Calu3 (cell line): ENCODE data around the gene PCDHGB6. TPM values are rescaled to one million over a fixed set of nuclear protein-coding genes. Genes with fewer than 3 reads are reported as not detected.
"Not testable (repeated sequence)": the region's sequence is repeated elsewhere in the genome, so short reads cannot be mapped to it uniquely, and the experiment has no call there.

Experiments used
- BruUV-seq: library from RNA; stranded (reverse); fragments of 400-500 nt; replicated peaks from 2 replicates; lab custom pipeline; 2021; lab: Mats Ljungman, UMichigan
- CTCF ChIA-PET: fragments of 300-600 bp; sonication (Branson Sonifier 250); formaldehyde crosslinking; loops from one replicate; lab custom pipeline; 2022; ENCODE audit warnings: antibody characterized with exemption; lab: Charles Lee
- DNase-seq: peaks from one replicate; pipeline ENCODE4 v3.0.0; 2022
- H3K27ac Mint-ChIP-seq: one replicate; pipeline ENCODE4 v1.8.0; 2022; ENCODE audit warnings: mixed read lengths; ENCODE audit not compliant: unreplicated experiment
- H3K27me3 Mint-ChIP-seq: one replicate; pipeline ENCODE4 v1.8.0; 2022; ENCODE audit warnings: mixed read lengths; ENCODE audit not compliant: unreplicated experiment
- H3K36me3 Mint-ChIP-seq: one replicate; pipeline ENCODE4 v1.8.0; 2022; ENCODE audit warnings: mild to moderate bottlenecking, moderate library complexity, mixed read lengths; ENCODE audit not compliant: insufficient read depth, unreplicated experiment
- H3K4me1 Mint-ChIP-seq: one replicate; pipeline ENCODE4 v1.8.0; 2022; ENCODE audit warnings: mild to moderate bottlenecking, low read depth, mixed read lengths; ENCODE audit not compliant: unreplicated experiment
- H3K4me3 Mint-ChIP-seq: one replicate; pipeline ENCODE4 v1.8.0; 2022; ENCODE audit warnings: mild to moderate bottlenecking, low read depth, moderate library complexity, mixed read lengths; ENCODE audit not compliant: unreplicated experiment
- H3K9me3 Mint-ChIP-seq: one replicate; pipeline ENCODE4 v1.8.0; 2022; ENCODE audit warnings: low read depth, mixed read lengths; ENCODE audit not compliant: unreplicated experiment
- intact Hi-C: fragments of 100-400 bp; cut with micrococcal nuclease; formaldehyde crosslinking; loops from one replicate; pipeline ENCODE4 v1.10.0; 2022; ENCODE audit not compliant: unreplicated experiment
- total RNA-seq: library from RNA; stranded (reverse); gene quantifications from 2 replicates; pipeline ENCODE4 v1.2.3, GENCODE V29; 2022
- TF ChIP-seq, protein P1 (sequence below): fragments of 200-600 bp; IDR thresholded peaks from one replicate; pipeline ENCODE4 v1.8.0; 2022; ENCODE audit warnings: antibody characterized with exemption; ENCODE audit not compliant: unreplicated experiment

PCDHGB6 gene
- total RNA-seq, 1 experiment from 2014 or later, result 13.4 TPM

GRCh38 chr5:141397756-141398551 is 9.9 kb upstream of the PCDHGB6 start, which contains the start of gene PCDHGB5:
TSS of gene PCDHGB5 (plus strand) at chr5:141397947. CDS start at chr5:141398128, 181 bp downstream.
- H3K27me3 Mint-ChIP-seq, BruUV-seq, intact Hi-C loops, H3K4me1 Mint-ChIP-seq, H3K27ac Mint-ChIP-seq: not testable (repeated sequence)
- Mint-ChIP-seq H3K36me3 (peaks cover 15% of the 10 kb centered on the region), H3K4me3 (peak within 1 kb of the TSS; percentile 58), H3K9me3 (peaks cover 11% of the 10 kb centered on the region)
- CTCF ChIA-PET, result interaction anchor here (1.0 to 2.3 kb wide), 6 partner anchors 20 to 174 kb away, joined by 3 to 9 read pairs (median 6); partner anchors contain the start of genes PCDHB14 and PCDHGB7
- DNase-seq, result peak; percentile 70
- TF ChIP-seq, protein P1, sequence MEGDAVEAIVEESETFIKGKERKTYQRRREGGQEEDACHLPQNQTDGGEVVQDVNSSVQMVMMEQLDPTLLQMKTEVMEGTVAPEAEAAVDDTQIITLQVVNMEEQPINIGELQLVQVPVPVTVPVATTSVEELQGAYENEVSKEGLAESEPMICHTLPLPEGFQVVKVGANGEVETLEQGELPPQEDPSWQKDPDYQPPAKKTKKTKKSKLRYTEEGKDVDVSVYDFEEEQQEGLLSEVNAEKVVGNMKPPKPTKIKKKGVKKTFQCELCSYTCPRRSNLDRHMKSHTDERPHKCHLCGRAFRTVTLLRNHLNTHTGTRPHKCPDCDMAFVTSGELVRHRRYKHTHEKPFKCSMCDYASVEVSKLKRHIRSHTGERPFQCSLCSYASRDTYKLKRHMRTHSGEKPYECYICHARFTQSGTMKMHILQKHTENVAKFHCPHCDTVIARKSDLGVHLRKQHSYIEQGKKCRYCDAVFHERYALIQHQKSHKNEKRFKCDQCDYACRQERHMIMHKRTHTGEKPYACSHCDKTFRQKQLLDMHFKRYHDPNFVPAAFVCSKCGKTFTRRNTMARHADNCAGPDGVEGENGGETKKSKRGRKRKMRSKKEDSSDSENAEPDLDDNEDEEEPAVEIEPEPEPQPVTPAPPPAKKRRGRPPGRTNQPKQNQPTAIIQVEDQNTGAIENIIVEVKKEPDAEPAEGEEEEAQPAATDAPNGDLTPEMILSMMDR, result peak; percentile 67

GRCh38 chr5:141398608-141399007 is 9.2 kb upstream of the PCDHGB6 start:
- Mint-ChIP-seq H3K36me3 (peaks cover 20% of the 10 kb centered on the region), H3K4me1 (no peaks in the 10 kb centered on the region), H3K27ac (no peak overlapping the region), H3K27me3 (no peaks in the 10 kb centered on the region), H3K4me3 (no peak overlapping the region), H3K9me3 (peaks cover 11% of the 10 kb centered on the region)
- TF ChIP-seq, protein P1, result no peak
- CTCF ChIA-PET, result no interaction called here
- intact Hi-C loops, result no loop called here
- DNase-seq, result no peak
- TSS peak; percentile 17 for BruUV-seq

- DNase-seq, result no peak
- intact Hi-C loops, result loop anchor here (5.0 kb wide), 1 partner anchor 78 kb away; the partner anchor contains the start of gene PCDHGC3
- H3K36me3 Mint-ChIP-seq, result peaks cover 24% of the 10 kb centered on the region
- no peak overlapping the region for H3K27ac Mint-ChIP-seq
- no TSS peak for BruUV-seq
- H3K4me1 Mint-ChIP-seq, result peaks cover under 1% of the 10 kb centered on the region
- H3K27me3 Mint-ChIP-seq, result no peaks in the 10 kb centered on the region
- TF ChIP-seq, protein P1, result no peak
- CTCF ChIA-PET, result no interaction called here
- H3K9me3 Mint-ChIP-seq, result peaks cover 9% of the 10 kb centered on the region
- H3K4me3 Mint-ChIP-seq, result no peak overlapping the region
These were observed 8.1 kb upstream of the PCDHGB6 start for GRCh38 chr5:141399555-141400258.

- H3K4me3 Mint-ChIP-seq, result peak within 1 kb of the TSS; percentile 95
- H3K27ac Mint-ChIP-seq, result peak within 1 kb of the TSS; percentile 68
- H3K4me1 Mint-ChIP-seq, result peaks cover 17% of the 10 kb centered on the region
- CTCF ChIA-PET, result interaction anchor here (0.9 to 1.9 kb wide), 11 partner anchors 15 to 617 kb away, joined by 3 to 22 read pairs (median 5); partner anchors contain the start of genes PCDHA1, PCDHB14, PCDHGB7 and PCDHGC3
- peak; percentile 73 for DNase-seq
- BruUV-seq, result TSS peak; percentile 40
- peaks cover 11% of the 10 kb centered on the region for H3K9me3 Mint-ChIP-seq
- no peaks in the 10 kb centered on the region for H3K27me3 Mint-ChIP-seq
- TF ChIP-seq, protein P1, result peak; percentile 83
- peaks cover 31% of the 10 kb centered on the region for H3K36me3 Mint-ChIP-seq
- intact Hi-C loops, result loop anchor here (1.0 to 5.0 kb wide), 5 partner anchors 75 to 180 kb away; partner anchors contain the start of genes PCDHB14 and PCDHGC3
These were observed 5.1 kb upstream of the PCDHGB6 start, which contains the start of gene PCDHGA9 for GRCh38 chr5:141402553-141403243. TSS of gene PCDHGA9 (plus strand) at chr5:141402778. CDS start at chr5:141402953, 175 bp downstream.
